Trophoblast cell (in vitro differentiated cells and primary cell): ENCODE measurements around the gene PIAS3.

Source experiments
- DNase-seq, 2 donors: peaks; one replicate each; pipeline ENCODE4 v3.0.0-alpha.2; 2016
- H2AFZ ChIP-seq: 2 replicates; pipeline ENCODE4 v1.6.1; 2013; ENCODE audit warnings: low read length, moderate library complexity, mild to moderate bottlenecking; ENCODE audit not compliant: insufficient read depth, poor library complexity
- H2AK5ac ChIP-seq: 2 replicates; pipeline ENCODE4 v1.6.1; 2013; ENCODE audit warnings: mild to moderate bottlenecking, low read length
- H2BK120ac ChIP-seq: 2 replicates; pipeline ENCODE4 v1.6.1; 2013; ENCODE audit warnings: low read length, mild to moderate bottlenecking, moderate library complexity; ENCODE audit not compliant: insufficient read depth, poor library complexity
- H2BK12ac ChIP-seq: 2 replicates; pipeline ENCODE4 v1.6.1; 2013; ENCODE audit warnings: mild to moderate bottlenecking, low read length, moderate library complexity
- H2BK5ac ChIP-seq: 2 replicates; pipeline ENCODE4 v1.6.1; 2013; ENCODE audit warnings: low read length, low read depth, moderate library complexity, mild to moderate bottlenecking; ENCODE audit not compliant: poor library complexity
- H3K14ac ChIP-seq: 2 replicates; pipeline ENCODE4 v1.6.1; 2013; ENCODE audit warnings: mild to moderate bottlenecking, low read length
- H3K18ac ChIP-seq: 2 replicates; pipeline ENCODE4 v1.6.1; 2013; ENCODE audit warnings: mild to moderate bottlenecking, low read length
- H3K23ac ChIP-seq: 2 replicates; pipeline ENCODE4 v1.6.1; 2013; ENCODE audit warnings: low read length
- H3K27ac ChIP-seq: 2 replicates; pipeline ENCODE4 v1.5.1; 2013; ENCODE audit warnings: low read depth, mild to moderate bottlenecking, inconsistent platforms, low read length, moderate library complexity
- H3K27me3 ChIP-seq: 2 replicates; pipeline ENCODE4 v1.6.1; 2013; ENCODE audit warnings: inconsistent platforms, mild to moderate bottlenecking, low read length, moderate library complexity; ENCODE audit not compliant: insufficient read depth
- H3K36me3 ChIP-seq, 2 experiments: 1 replicate in 1 of 2; 2 replicates in 1 of 2; pipeline ENCODE4 v1.6.1; 2013; ENCODE audit warnings: low read length in 2 of 2, mild to moderate bottlenecking in 2 of 2, moderate library complexity in 1 of 2; ENCODE audit not compliant: insufficient read depth in 2 of 2, control insufficient read depth in 1 of 2
- H3K4ac ChIP-seq: 2 replicates; pipeline ENCODE4 v1.6.1; 2013; ENCODE audit warnings: low read depth, mild to moderate bottlenecking, low read length, moderate library complexity
- H3K4me1 ChIP-seq, 2 experiments: 1 replicate in 1 of 2; 2 replicates in 1 of 2; pipeline ENCODE4 v1.6.1; 2013; ENCODE audit warnings: low read length in 2 of 2, mild to moderate bottlenecking in 2 of 2, moderate library complexity in 1 of 2; ENCODE audit not compliant: insufficient read depth in 2 of 2, control insufficient read depth in 1 of 2
- H3K4me2 ChIP-seq: 2 replicates; pipeline ENCODE4 v1.6.1; 2013; ENCODE audit warnings: inconsistent platforms, mild to moderate bottlenecking, low read length, moderate library complexity
- H3K4me3 ChIP-seq: 2 replicates; pipeline ENCODE4 v1.5.1; 2013; ENCODE audit warnings: mild to moderate bottlenecking, low read depth, low read length, inconsistent platforms
- H3K79me1 ChIP-seq: one replicate; pipeline ENCODE4 v1.6.1; 2013; ENCODE audit warnings: low read length
- H3K79me2 ChIP-seq: 2 replicates; pipeline ENCODE4 v1.6.1; 2013; ENCODE audit warnings: low read length, mild to moderate bottlenecking; ENCODE audit not compliant: control insufficient read depth, insufficient read depth, poor library complexity
- H3K9ac ChIP-seq: 2 replicates; pipeline ENCODE4 v1.6.1; 2013; ENCODE audit warnings: mild to moderate bottlenecking, low read length
- H3K9me3 ChIP-seq: 2 replicates; pipeline ENCODE4 v1.6.1; 2013; ENCODE audit warnings: low read depth, mild to moderate bottlenecking, control low read depth, inconsistent platforms, low read length; ENCODE audit not compliant: insufficient read depth
- H4K12ac ChIP-seq: 2 replicates; pipeline ENCODE4 v1.6.1; 2013; ENCODE audit warnings: low read depth, mild to moderate bottlenecking, low read length, moderate library complexity
- H4K8ac ChIP-seq: 2 replicates; pipeline ENCODE4 v1.6.1; 2013; ENCODE audit warnings: low read depth, mild to moderate bottlenecking, low read length, moderate library complexity
- H4K91ac ChIP-seq: one replicate; pipeline ENCODE4 v1.6.1; 2013; ENCODE audit warnings: low read depth, mild to moderate bottlenecking, low read length, moderate library complexity
- WGBS: extraction: QIAGEN DNeasy Blood & Tissue Kit; methylation state at CpG from one replicate; pipeline ENCODE4 v1.1.7; 2013; ENCODE audit warnings: missing lambda C conversion rate; ENCODE audit not compliant: insufficient read length, insufficient coverage; ENCODE audit errors: extremely low coverage; 5-methylcytosine and 5-hydroxymethylcytosine counted together

PIAS3 gene

DNA sequence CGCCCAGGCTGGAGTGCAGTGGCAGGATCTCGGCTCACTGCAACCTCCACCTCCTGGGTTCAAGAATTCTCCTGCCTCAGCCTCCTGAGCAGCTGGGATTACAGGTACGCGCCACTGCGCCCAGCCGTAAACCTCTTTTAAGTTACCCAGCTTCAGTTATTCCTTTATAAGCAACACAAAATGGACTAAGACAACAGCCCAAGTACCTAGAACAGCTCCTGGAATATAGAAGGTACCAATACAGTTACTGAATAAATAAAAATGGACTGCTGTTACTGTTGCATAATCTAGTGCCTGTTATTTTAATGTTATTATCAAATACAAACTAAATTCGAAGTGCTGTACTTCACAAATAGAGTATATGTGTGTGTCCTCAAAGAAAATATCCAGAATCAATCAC is 52.0 kb downstream of the PIAS3 start:
- no CpG with 5 or more reads among the region's 7 CpGs for WGBS
- H3K4me1 ChIP-seq, result no peaks in the 10 kb centered on the region
- no peak overlapping the region for H3K27ac ChIP-seq
- no peak overlapping the region for H3K9ac ChIP-seq
- no peak overlapping the region for H3K18ac ChIP-seq
- peaks cover 0 to 2% of the 10 kb centered on the region in 2 experiments for H3K36me3 ChIP-seq
- no peak for DNase-seq
- H3K4ac ChIP-seq, result no peak overlapping the region
- H4K8ac ChIP-seq, result no peak overlapping the region
- no peak overlapping the region for H2AK5ac ChIP-seq
- no peaks in the 10 kb centered on the region for H3K27me3 ChIP-seq
- no peaks in the 10 kb centered on the region for H3K79me1 ChIP-seq
- no peak overlapping the region for H2BK5ac ChIP-seq
- no peak overlapping the region for H4K91ac ChIP-seq
- no peak overlapping the region for H4K12ac ChIP-seq
- no peak overlapping the region for H2AFZ ChIP-seq
- no peak overlapping the region for H2BK12ac ChIP-seq
- H3K23ac ChIP-seq, result no peak overlapping the region
- no peaks in the 10 kb centered on the region for H3K79me2 ChIP-seq
- no peak overlapping the region for H2BK120ac ChIP-seq
- H3K4me3 ChIP-seq, result no peak overlapping the region
- no peak overlapping the region for H3K4me2 ChIP-seq
- H3K14ac ChIP-seq, result no peak overlapping the region
- H3K9me3 ChIP-seq, result no peaks in the 10 kb centered on the region

DNA sequence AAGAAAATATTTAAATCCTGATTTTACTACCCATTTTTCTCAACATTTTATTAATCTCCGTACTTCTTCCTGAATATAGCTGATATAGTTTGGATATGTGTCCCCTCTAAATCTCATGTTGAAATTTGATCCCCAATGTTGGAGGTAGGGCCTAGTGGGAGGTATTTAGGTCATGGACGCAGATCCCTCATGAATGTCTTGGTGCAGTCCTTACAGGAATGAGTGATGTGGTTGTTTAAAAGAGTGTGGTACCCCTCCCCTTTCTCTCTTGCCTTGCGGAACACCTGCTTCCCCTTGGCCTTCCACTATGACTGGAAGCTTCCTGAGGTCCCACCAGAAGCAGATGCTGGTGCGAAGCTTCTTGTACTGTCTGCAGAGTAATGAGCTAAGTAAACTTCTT is 52.5 kb downstream of the PIAS3 start:
- no peak for DNase-seq

GRCh38 chr1:145805057-145805456 is 53.8 kb downstream of the PIAS3 start:
- no peak overlapping the region for H3K27ac ChIP-seq
- no peak overlapping the region for H2AFZ ChIP-seq
- H2BK120ac ChIP-seq, result no peak overlapping the region
- H3K4me2 ChIP-seq, result no peak overlapping the region
- H3K4me1 ChIP-seq, result no peaks in the 10 kb centered on the region
- H4K12ac ChIP-seq, result no peak overlapping the region
- WGBS, result no CpG with 5 or more reads among the region's 1 CpG
- H3K4ac ChIP-seq, result no peak overlapping the region
- H4K8ac ChIP-seq, result no peak overlapping the region
- H3K14ac ChIP-seq, result no peak overlapping the region
- H3K18ac ChIP-seq, result no peak overlapping the region
- H3K9me3 ChIP-seq, result no peaks in the 10 kb centered on the region
- no peak overlapping the region for H2BK12ac ChIP-seq
- no peaks in the 10 kb centered on the region for H3K79me1 ChIP-seq
- H2BK5ac ChIP-seq, result no peak overlapping the region
- no peak for DNase-seq
- no peak overlapping the region for H3K23ac ChIP-seq
- H3K36me3 ChIP-seq, result peaks cover 0 to 2% of the 10 kb centered on the region in 2 experiments
- no peak overlapping the region for H3K9ac ChIP-seq
- H2AK5ac ChIP-seq, result no peak overlapping the region
- H3K79me2 ChIP-seq, result no peaks in the 10 kb centered on the region
- no peaks in the 10 kb centered on the region for H3K27me3 ChIP-seq
- no peak overlapping the region for H4K91ac ChIP-seq
- H3K4me3 ChIP-seq, result no peak overlapping the region

More for the DNA sequence above, 52.5 kb downstream of the PIAS3 start:
- H3K4me1 ChIP-seq, result no peaks in the 10 kb centered on the region
- H3K4me2 ChIP-seq, result no peak overlapping the region
- no CpG with 5 or more reads among the region's 4 CpGs for WGBS
- H3K14ac ChIP-seq, result no peak overlapping the region
- no peak overlapping the region for H4K8ac ChIP-seq
- no peak overlapping the region for H3K4ac ChIP-seq
- no peaks in the 10 kb centered on the region for H3K79me2 ChIP-seq
- no peak overlapping the region for H4K91ac ChIP-seq
- no peak overlapping the region for H3K23ac ChIP-seq
- H2BK120ac ChIP-seq, result no peak overlapping the region
- no peak overlapping the region for H3K4me3 ChIP-seq
- H3K18ac ChIP-seq, result no peak overlapping the region
- H3K27me3 ChIP-seq, result no peaks in the 10 kb centered on the region
- no peaks in the 10 kb centered on the region for H3K79me1 ChIP-seq
- no peak overlapping the region for H2BK12ac ChIP-seq
- H2AK5ac ChIP-seq, result no peak overlapping the region
- no peak overlapping the region for H4K12ac ChIP-seq
- H3K27ac ChIP-seq, result no peak overlapping the region
- no peaks in the 10 kb centered on the region for H3K9me3 ChIP-seq
- no peak overlapping the region for H3K9ac ChIP-seq
- H2AFZ ChIP-seq, result no peak overlapping the region
- peaks cover 0 to 2% of the 10 kb centered on the region in 2 experiments for H3K36me3 ChIP-seq
- no peak overlapping the region for H2BK5ac ChIP-seq

GRCh38 chr1:145804235-145805045 is 54.4 kb downstream of the PIAS3 start:
- Histone ChIP-seq H3K27ac (no peak overlapping the region), H3K79me1 (no peaks in the 10 kb centered on the region), H3K4me1 (no peaks in the 10 kb centered on the region), H3K79me2 (no peaks in the 10 kb centered on the region), H2AK5ac (no peak overlapping the region), H4K91ac (no peak overlapping the region), H3K9ac (no peak overlapping the region), H3K27me3 (no peaks in the 10 kb centered on the region), H2BK120ac (no peak overlapping the region), H3K36me3 (peaks cover 0 to 2% of the 10 kb centered on the region in 2 experiments), H2AFZ (no peak overlapping the region), H2BK5ac (no peak overlapping the region), H3K4me2 (no peak overlapping the region), H2BK12ac (no peak overlapping the region), H3K23ac (no peak overlapping the region), H3K14ac (no peak overlapping the region), H3K18ac (no peak overlapping the region), H4K8ac (no peak overlapping the region), H3K9me3 (no peaks in the 10 kb centered on the region), H4K12ac (no peak overlapping the region), H3K4me3 (no peak overlapping the region), H3K4ac (no peak overlapping the region)
- peak in 1 of 2 donors; percentile 3 for DNase-seq
- WGBS, result no CpG with 5 or more reads among the region's 3 CpGs
